GM19463 (cell line): ENCODE results near the gene PLK1.

ENCODE experiments used
- ATAC-seq: cut with Tn5 transposase; IDR thresholded peaks from one replicate; pipeline ENCODE4 v1.9.1; 2021; ENCODE audit warnings: mild to moderate bottlenecking, moderate library complexity; ENCODE audit not compliant: unreplicated experiment

PLK1 gene

DNA sequence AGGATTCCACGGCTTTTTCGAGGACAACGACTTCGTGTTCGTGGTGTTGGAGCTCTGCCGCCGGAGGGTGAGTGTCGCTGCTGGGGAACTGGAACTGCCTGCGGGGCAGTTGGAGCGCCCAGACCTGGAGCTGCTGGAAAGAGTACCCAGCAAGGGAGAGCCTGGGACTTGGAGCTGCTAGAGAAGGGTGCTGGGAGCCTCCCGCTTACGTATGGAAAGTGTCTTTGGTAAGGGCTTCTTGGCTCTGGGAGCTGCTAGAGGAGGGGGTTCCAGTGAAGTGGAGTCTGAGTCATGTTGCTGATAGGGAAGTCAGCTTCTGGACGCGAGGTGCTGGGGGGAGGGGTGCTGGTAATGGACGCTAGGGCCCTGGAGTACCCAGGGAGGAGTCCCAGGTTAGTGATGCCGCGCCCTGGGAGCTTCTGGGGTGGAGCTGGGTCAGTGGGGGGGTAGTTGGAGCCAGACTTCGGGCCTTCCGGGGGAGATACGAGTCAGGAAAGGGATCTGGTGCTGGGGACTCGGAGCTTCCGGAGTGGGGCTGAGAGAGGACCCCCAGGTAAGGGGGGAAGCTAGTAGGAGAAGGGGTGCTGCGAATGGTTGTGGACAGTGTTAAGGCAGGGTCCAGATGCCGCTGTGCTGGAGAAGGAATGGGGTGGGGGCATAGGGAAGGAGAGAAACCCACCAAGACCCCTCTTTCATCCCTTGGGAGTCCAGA lies 741 bp downstream of the PLK1 start:
- ATAC-seq = no peak

DNA sequence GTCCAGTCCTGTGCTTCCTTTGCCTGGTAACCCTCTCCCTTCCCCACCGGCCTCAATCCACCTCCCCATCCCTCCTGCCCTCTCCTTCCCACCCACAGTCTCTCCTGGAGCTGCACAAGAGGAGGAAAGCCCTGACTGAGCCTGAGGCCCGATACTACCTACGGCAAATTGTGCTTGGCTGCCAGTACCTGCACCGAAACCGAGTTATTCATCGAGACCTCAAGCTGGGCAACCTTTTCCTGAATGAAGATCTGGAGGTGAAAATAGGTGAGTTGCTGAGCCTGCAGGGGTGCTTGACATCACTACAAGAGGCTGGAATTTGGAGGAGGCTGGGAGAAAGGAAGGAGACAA lies 1.3 kb downstream of the PLK1 start:
- ATAC-seq = no peak

DNA sequence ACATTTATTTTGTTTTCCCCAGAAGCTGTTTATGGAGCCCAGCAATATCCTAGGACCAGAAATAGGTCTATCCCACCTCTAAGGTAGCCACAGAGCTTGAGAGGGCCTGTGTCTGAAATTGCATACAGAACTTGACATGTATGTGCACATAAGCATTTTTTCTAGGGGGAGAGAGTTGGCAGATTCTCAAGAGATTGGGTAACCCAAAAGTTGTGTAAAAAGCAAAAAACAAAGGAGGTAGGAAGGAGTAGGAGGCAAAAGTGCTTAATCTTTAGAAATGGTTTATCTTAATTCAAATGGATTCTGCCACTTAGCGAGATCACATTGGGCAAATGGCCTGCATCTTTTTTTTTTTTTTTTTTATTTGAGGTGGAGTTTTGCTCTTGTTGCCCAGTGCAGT lies 3.5 kb downstream of the PLK1 start:
- no peak for ATAC-seq

DNA sequence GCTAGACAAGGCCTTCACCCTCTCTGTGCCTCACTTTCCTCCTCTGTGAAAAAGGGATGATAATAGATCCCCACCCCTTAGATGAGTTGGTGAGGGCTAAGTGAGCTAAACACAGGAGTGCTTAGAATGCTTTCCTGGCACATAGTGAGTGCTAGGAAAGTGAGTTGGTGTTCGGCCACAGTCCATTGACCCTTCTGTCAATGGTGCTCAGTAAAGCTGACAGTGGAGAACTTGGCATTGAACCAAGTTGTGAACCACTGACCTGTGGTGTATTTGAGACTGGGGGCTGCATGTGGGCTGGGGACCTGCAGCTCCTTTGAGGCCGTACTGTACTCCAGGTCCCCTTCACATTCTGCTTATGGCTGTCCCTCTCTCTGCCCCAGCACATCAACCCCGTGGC lies 4.8 kb downstream of the PLK1 start:
- ATAC-seq = no peak

DNA sequence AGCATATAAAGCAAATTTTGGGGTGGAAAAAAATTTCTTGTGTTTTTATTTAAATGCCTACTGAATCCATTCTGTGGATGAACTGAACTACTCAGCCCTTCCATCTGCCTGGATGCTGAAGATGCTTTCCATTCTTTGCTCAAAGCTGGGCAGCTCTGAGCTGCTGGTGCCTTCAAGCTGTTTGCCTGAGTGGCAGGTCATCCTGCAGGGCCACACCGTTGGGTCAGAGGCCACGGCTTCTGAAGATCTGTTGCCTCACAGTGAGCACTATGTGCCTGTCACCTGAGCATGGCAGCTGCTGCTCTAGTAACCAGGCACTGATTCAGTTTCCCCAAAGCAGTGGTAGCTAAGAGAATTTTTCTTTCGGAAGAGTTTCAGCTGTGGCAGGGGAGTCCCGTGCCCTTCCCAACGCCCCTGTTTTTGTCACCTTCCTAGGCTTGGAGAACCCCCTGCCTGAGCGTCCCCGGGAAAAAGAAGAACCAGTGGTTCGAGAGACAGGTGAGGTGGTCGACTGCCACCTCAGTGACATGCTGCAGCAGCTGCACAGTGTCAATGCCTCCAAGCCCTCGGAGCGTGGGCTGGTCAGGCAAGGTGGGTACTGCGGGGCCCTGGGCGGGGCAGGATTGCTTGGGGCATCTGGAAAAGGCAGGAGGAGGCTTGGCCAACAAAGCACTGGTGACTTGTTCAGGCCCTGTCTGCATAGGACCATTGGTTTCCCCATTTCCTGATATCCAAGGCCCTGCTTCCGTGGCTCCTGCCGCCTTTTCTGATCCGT lies 8.5 kb downstream of the PLK1 start:
- no peak for ATAC-seq

DNA sequence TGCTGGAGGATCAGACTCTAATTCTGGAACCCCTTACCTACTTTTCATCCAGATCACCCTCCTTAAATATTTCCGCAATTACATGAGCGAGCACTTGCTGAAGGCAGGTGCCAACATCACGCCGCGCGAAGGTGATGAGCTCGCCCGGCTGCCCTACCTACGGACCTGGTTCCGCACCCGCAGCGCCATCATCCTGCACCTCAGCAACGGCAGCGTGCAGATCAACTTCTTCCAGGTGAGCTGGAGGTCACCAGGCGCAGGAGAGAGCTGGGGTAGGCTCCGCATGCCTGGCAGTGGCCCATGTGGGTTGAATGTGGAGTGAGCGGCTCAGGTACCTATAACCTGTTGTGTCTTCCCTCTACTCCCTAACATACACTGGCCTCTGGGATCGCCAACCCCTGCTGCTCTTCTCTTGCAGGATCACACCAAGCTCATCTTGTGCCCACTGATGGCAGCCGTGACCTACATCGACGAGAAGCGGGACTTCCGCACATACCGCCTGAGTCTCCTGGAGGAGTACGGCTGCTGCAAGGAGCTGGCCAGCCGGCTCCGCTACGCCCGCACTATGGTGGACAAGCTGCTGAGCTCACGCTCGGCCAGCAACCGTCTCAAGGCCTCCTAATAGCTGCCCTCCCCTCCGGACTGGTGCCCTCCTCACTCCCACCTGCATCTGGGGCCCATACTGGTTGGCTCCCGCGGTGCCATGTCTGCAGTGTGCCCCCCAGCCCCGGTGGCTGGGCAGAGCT lies 10.9 kb downstream of the PLK1 start:
- no peak for ATAC-seq

DNA sequence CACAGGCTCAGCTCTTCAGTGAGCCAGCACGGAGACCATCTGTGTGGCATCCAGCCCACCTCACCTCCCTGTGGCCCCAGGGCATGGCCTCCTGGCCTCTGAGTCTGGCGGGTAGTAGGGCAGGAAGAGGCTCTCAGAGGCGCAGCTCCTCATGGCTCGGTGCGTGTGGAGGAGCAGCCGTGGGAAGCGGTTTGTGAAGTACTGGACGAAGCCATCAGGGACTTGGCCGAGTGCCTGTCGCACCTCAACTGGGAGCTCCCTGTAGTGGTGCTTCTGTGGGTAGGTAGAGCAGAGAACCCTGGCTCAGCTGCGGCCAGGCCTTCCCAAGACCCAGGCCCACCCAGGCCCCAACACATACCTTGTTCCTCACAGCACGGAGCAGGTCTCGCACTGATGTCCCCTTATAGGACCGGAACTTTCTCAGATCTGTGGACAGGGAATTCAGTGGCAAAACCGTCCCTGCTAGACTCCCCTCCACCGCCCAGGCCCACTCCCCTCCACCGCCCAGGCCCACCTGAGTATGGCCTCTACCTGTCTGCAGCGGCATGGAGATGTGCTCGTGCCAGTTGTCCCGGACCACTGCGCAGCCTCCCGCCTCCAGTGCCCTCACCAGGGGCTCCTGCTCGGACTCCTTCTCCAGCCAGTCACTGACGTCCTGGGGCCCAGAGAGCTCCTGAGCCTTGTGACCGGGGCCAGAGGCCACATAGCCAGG lies 12.2 kb downstream of the PLK1 start:
- no peak for ATAC-seq

DNA sequence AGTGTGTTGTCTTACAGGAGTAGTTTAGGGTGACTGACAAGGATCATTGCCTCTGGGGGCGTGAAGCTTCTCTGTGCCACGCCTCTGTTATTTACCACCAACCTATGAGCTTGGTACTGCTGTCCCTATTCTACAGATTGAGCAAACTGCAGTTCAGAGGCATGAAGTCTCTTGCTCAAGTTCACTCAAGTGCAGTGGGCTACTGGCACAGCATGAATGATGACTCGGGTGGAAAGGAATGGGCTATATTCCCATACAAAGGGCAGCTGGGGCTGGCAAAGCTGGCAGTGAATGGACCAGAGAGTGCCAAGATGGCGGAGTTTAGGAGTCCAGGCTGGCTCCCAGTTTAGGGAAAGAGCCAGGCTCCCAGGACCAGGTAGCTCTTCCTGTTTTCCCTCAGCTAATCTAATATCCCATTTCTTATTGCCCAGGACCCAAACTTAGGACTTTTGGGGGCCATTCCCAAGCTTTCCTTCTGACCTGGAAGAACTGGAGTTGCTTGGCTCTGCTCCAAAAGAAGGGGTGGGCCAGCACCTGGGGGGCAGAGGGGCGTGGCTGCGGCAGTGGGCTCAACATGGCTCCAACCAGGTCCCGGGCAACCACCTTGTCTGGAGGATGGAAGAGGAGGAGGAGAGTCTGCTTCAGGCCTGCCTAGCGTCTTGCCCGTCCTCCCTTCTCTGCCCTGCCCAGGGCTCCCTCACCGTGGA lies 12.9 kb downstream of the PLK1 start:
- no peak for ATAC-seq

DNA sequence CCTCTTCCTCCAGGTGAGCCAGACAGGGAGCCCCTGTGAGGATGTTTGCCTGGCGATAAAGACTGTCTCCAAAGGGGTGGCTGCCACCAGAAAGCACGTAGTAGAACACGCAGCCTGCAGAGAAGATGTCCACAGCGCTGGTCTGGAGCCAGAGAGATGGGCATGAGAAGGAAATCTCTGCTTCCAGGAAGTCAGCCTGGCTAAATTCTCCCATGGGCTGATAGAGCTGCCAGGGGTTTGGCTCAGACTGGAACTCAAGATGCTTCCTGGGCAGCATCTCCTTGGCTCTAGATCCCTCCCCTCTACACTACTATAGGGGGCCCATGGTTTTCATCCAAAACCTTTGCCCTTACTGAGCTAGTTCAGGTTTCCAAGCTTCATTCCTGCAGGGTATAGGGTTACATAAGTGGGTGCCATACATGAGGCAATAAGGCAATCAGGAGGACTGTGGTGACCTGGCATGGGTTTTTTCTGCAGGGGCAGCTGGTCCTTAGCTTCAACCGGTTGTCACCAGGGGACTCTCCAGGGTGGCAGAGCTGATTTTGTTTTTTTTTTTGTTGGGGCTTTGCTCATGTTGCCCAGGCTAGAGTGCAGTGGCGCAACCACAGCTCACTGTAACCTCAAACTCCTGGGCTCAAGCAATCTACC lies 13.6 kb downstream of the PLK1 start:
- no peak for ATAC-seq

DNA sequence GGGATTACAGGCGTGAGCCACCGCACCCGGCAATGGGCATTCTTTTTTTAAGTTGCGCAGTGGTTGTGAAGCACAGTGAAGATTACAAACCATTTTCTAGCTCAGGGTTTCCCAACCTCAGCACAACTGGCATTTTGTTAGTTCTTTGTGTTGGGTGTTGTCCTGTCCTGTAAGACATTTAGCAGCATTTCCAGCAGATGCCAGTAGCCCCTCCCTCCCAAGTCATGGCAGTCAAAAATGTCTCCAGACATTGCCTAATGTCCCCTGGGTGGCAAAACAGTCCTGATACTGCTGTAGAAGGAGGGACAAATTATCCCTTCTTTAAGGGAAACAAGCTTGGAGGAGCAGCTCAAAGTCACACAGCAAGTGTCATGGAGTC lies 15.6 kb downstream of the PLK1 start:
- no peak for ATAC-seq

DNA sequence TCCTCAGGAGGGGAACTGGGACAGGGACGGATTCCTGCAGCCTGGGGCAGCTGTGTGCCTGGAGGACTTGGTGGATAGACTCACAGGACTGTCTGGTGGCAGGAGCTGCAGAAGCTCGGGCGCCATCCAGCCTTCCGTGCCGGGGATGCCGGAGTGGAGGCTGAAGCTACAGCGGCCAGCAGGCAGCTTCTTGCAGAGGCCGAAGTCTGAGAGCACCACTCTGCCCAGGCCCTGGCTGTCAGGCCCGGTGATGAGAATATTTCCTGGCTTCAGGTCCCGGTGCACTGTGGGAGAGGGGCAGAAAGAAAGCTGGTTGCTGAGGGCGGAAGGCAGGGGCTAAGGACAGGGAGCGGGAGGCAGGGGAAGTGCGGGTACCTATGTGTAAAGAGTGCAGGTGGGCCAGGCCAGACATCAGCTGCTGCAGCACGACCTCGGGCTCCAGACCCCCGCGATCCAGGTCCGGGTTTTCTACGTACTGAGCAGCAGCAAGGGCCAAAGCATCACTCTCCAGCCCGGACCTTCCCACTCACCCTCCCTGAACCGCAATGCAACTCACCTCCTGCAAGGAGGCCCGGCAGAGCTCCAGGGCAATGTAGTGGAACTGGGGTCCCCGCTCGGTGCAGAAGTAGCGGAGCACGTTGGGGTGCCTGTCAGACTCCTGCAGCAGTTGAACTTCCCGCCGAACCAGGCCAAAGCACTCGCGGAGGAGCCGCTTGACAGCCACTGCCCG lies 16.1 kb downstream of the PLK1 start:
- no peak for ATAC-seq

DNA sequence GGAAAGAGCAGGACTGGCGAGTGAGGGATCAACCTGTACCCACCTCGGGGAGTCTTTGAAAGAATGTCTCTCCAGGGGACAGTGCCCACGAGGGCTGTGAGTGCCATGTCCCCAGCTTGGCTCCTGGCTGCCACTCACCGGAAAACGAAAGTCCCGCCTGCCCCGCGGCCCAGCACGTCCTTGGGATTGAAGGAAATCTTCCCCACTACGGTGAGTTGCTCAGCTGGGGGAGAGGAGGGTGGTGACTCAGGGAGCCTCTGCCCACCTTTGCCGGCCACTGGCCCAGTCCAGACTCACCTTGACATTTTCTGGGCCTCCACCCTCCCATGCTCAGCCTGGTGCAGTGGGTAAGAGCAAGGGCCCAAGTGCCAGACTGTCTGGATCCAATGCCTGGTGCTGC lies 17.1 kb downstream of the PLK1 start:
- ATAC-seq = no peak

DNA sequence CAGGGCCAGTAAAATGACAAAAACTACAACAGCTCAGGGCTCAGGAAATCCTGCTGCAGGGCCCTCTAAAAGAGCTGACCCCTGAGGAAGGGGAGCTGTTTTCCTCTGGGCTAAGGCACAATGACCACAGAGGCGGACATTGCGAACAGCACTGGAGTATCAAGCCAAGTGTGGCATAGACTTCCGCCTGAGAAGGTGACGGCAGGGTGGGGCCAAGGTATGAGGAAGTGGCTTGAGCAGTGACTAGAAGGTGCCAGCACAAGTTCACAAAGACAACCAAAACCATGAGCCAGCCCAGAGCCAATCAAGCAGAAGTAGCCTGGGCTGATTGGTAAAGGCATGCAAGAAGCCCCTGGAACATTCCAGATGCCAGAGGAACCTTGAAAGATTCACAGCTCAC lies 20.4 kb downstream of the PLK1 start:
- ATAC-seq = no peak

DNA sequence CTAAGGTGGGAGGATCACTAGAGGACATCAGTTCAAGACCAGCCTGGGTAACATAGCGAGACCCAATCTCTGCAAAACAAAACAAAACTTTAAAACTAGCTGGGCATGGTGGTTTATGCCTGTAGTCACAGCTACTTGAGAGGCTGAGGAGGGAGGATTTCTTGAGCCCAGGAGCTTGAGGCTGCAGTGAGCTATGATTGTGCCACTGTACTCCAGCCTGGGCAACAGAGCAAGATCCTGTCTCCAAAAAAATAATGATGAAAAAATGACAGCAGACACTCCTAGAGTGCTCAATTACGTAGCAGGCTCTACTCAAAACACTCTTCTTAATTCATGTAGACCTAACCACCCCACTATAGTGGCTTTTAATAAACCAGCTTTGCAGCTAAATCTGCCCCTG lies 21.4 kb downstream of the PLK1 start:
- ATAC-seq = no peak

DNA sequence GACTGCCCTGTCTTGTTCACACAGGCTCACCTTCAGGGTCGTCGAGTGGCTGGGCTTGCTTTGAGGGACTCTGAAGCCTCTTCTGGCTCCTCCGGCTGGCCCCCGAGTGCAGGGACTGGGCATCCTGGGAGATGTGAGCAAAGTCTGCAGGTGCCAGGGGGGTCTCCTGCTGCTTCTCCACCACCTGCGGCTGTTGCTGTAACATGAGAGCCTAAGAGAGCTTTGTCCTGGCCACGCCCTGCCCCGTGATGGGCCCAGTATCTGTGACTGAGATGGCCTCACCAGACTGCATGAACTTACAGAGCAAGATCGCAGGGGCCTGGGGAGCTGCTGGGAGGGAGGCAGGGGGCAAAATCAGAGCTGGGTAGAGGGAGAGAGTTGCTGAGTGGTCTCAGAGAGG lies 21.8 kb downstream of the PLK1 start:
- ATAC-seq = no peak

DNA sequence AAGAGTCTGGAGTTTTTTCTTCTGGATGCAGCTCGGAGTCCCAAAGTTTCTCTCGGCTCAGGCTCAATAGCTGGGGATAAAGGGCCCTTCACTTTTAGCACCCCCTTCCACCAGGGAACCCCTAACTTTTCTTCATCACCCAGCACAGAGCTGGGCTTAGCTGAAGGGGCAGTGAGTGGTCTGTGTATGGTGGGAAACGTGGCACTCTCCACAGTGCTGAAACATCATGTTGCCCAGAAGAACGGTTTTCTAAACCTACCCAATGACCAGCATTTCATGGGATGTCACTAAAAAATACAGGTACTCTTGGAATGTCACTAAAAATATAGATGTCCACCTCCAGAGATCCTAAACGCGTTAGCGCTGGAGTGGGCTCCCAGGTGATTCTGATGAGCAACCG lies 22.4 kb downstream of the PLK1 start:
- no peak for ATAC-seq

DNA sequence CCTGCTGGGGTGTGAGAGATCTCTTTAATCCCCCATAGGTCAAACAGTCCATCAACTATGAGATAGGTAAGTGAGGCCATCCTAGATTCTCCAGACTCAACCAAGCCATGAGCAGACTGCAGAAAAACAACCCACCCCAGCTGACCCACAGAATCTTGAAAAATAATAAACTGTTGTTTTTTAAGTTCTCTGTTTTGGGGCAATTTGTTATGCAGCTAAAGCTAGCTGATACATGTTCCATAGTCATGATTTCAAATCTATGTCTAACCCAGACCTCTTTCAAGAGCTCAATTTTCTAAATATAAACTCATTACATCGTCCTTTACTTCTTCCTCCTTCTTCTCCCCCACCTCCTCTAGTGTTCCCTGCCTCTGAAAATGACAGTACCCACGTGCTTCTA lies 24.3 kb downstream of the PLK1 start:
- ATAC-seq = no peak

DNA sequence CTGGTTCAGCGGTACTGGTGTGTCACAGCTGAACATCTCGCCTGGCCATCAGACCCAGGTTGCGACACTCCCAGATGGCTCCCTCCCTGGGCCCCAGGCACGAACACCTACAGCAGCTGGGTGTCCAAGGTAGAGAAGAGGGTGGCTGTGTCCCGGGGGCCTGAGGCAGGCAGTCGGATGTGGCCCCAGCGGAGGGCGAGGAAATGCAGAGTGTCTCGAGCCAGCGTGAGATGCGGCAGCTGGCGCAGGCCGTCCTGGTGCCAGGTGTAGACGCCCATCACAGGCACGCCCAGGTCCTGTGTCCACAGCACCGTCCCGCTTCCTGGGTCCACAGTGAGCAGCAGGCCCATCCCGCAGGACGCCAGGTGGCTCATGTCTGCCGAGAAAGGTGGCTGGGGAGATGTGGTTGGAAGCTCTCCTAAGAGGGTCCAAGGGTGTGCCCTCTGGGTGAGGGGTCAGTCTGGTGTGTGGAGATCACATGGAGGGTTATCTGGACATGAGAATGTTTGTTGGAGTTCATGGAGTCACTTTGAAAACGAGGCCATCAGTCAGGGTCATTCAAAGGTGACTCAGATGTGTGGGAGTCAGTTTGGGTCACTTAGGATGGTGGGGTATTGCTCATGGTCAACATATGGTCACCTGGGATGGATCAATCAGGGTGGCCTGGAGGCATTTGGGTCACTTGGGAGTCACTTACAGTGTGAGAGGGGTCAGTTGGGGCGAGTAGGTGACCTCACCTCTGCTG lies 26.3 kb downstream of the PLK1 start:
- no peak for ATAC-seq

DNA sequence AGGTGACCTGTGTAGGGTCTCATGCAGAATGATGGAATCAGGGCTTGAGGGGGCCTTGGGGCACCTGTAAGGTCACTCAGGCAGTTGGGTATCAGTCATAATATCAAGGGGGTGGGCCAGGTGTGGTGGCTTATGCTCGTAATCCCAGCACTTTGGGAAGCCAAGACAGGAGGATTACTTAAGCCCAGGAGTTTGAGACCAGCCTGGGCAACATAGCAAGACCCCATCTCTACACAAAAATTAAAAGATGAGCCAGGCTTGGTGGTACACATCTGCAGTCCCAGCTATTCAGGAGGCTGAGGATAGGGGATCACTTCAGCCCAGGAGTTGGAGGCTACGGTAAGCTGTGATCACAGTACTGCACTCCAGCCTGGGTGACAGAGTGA lies 26.8 kb downstream of the PLK1 start:
- ATAC-seq = no peak
